Fibroblast of lung (primary cell): ENCODE measurements around the gene OCA2.

ENCODE experiments used
- EZH2 ChIP-seq: IDR thresholded peaks from 2 replicates; pipeline ENCODE4 v1.5.1; 2012; ENCODE audit warnings: low read length, control low read depth, mild to moderate bottlenecking; ENCODE audit errors: missing control alignments
- TF ChIP-seq, protein P1 (sequence below), 2 donors: IDR thresholded peaks in 1 of 2; conservative IDR thresholded peaks in 1 of 2; 1 replicate in 1 of 2; 2 replicates in 1 of 2; pipeline ENCODE4 v1.5.1; 2011 to 2012; ENCODE audit warnings: low read length in 2 of 2, control low read depth in 1 of 2, inconsistent platforms in 1 of 2, low read depth in 1 of 2, mild to moderate bottlenecking in 1 of 2

DNA sequence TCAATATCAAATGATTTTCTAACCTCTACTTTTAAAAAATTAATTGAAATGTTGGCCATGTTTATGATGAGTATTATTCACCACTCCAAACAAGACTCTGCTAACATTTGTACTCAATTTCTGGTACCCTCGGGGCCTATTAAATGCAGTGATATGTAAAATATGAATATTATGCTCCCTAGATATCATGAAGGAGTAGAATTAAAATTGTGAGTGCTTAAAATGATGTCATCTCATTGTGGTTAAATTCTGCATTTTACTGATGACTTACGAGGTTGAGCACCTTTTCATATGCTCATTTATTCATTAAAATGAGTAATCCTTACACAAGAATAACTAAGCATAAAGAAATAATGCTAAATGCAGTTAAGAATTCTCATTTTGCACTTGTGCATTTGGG, 159.9 kb downstream of the OCA2 start:
- TF ChIP-seq, protein P1, sequence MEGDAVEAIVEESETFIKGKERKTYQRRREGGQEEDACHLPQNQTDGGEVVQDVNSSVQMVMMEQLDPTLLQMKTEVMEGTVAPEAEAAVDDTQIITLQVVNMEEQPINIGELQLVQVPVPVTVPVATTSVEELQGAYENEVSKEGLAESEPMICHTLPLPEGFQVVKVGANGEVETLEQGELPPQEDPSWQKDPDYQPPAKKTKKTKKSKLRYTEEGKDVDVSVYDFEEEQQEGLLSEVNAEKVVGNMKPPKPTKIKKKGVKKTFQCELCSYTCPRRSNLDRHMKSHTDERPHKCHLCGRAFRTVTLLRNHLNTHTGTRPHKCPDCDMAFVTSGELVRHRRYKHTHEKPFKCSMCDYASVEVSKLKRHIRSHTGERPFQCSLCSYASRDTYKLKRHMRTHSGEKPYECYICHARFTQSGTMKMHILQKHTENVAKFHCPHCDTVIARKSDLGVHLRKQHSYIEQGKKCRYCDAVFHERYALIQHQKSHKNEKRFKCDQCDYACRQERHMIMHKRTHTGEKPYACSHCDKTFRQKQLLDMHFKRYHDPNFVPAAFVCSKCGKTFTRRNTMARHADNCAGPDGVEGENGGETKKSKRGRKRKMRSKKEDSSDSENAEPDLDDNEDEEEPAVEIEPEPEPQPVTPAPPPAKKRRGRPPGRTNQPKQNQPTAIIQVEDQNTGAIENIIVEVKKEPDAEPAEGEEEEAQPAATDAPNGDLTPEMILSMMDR (conservative IDR thresholded peaks at IDR 0.05 in 1 of 2, IDR thresholded peaks at IDR 0.05 in 1 of 2; ENCODE audit: low read depth in 1 of 2, low read length in 2 of 2), result no peak
- TF ChIP-seq EZH2, result no peak
